GM12878 (cell line): ENCODE measurements around the gene MAP3K7. TPM values are rescaled to one million over a fixed set of nuclear protein-coding genes. Genes with fewer than 3 reads are reported as not detected.

Experiments used
- BMI1 ChIP-seq: fragments of 450-650 bp; IDR thresholded peaks from 2 replicates; pipeline ENCODE4 v1.6.1; 2016; ENCODE audit warnings: mild to moderate bottlenecking, moderate library complexity, borderline replicate concordance
- CREB1 ChIP-seq: IDR thresholded peaks from 2 replicates; pipeline ENCODE4 v1.6.1; 2012; ENCODE audit warnings: low read depth, mild to moderate bottlenecking, inconsistent platforms
- CREM ChIP-seq: IDR thresholded peaks from 2 replicates; pipeline ENCODE4 v1.6.1; 2014; ENCODE audit warnings: antibody characterized with exemption, low read depth
- EZH2 ChIP-seq: IDR thresholded peaks from 2 replicates; pipeline ENCODE4 v1.6.1; 2012; ENCODE audit warnings: low read depth, mild to moderate bottlenecking, control low read depth, inconsistent platforms, low read length, borderline replicate concordance; ENCODE audit not compliant: control insufficient read depth
- FOXK2 ChIP-seq: fragments of 450-650 bp; IDR thresholded peaks from 2 replicates; pipeline ENCODE4 v1.6.1; 2017; ENCODE audit warnings: mild to moderate bottlenecking, moderate library complexity
- HDAC2 ChIP-seq: fragments of 200-600 bp; sonication (generic); IDR thresholded peaks from 2 replicates; pipeline ENCODE4 v1.6.1; 2017
- JUNB ChIP-seq: IDR thresholded peaks from 2 replicates; pipeline ENCODE4 v1.6.1; 2016; ENCODE audit warnings: antibody characterized with exemption, mild to moderate bottlenecking
- KLF5 ChIP-seq: fragments of 450-650 bp; IDR thresholded peaks from 2 replicates; pipeline ENCODE4 v1.6.1; 2014; ENCODE audit warnings: mild to moderate bottlenecking; ENCODE audit not compliant: partially characterized antibody
- LARP7 ChIP-seq: fragments of 450-650 bp; IDR thresholded peaks from 2 replicates; pipeline ENCODE4 v1.6.1; 2017; ENCODE audit warnings: mild to moderate bottlenecking
- MXI1 ChIP-seq: fragments of 150-350 bp; IDR thresholded peaks from 2 replicates; pipeline ENCODE4 v1.6.1; 2011; ENCODE audit warnings: low read depth, mild to moderate bottlenecking, inconsistent platforms, low read length, improper control_type of control experiment
- MYC ChIP-seq: IDR thresholded peaks from 2 replicates; pipeline ENCODE4 v1.6.1; 2011; ENCODE audit warnings: mild to moderate bottlenecking, low read length, moderate library complexity, inconsistent platforms; ENCODE audit not compliant: insufficient read depth, insufficient replicate concordance, insufficient read length, severe bottlenecking
- NFYA ChIP-seq: IDR thresholded peaks from 2 replicates; pipeline ENCODE4 v1.6.1; 2011; ENCODE audit warnings: low read depth, mild to moderate bottlenecking, low read length, improper control_type of control experiment, borderline replicate concordance
- POLR2A ChIP-seq: IDR thresholded peaks from 2 replicates; pipeline ENCODE4 v1.6.1; 2011; ENCODE audit warnings: low read depth, mild to moderate bottlenecking, low read length
- POU2F2 ChIP-seq: IDR thresholded peaks from 3 replicates; pipeline ENCODE4 v1.6.1; 2011; ENCODE audit warnings: low read depth, mild to moderate bottlenecking, low read length, borderline replicate concordance
- RAD21 ChIP-seq: IDR thresholded peaks from 2 replicates; pipeline ENCODE4 v1.6.1; 2011; ENCODE audit warnings: mild to moderate bottlenecking, low read depth, low read length, moderate library complexity; ENCODE audit not compliant: insufficient read depth
- RUNX3 ChIP-seq: IDR thresholded peaks from 2 replicates; pipeline ENCODE4 v1.6.1; 2012; ENCODE audit warnings: low read length, inconsistent platforms
- SMAD5 ChIP-seq: IDR thresholded peaks from 2 replicates; pipeline ENCODE4 v1.6.1; 2016; ENCODE audit warnings: antibody characterized with exemption, low read depth
- SMARCA5 ChIP-seq: fragments of 450-650 bp; IDR thresholded peaks from 2 replicates; pipeline ENCODE4 v1.6.1; 2017; ENCODE audit warnings: mild to moderate bottlenecking
- SREBF2 ChIP-seq: IDR thresholded peaks from 2 replicates; pipeline ENCODE4 v1.6.1; 2012; ENCODE audit warnings: mild to moderate bottlenecking, low read length
- STAT1 ChIP-seq: fragments of 450-650 bp; conservative IDR thresholded peaks from 2 replicates; pipeline ENCODE4 v1.6.1; 2014; ENCODE audit warnings: antibody characterized with exemption, mild to moderate bottlenecking
- SUZ12 ChIP-seq: fragments of 200-600 bp; sonication (generic); IDR thresholded peaks from one replicate; pipeline ENCODE4 v1.6.1; 2018; ENCODE audit warnings: antibody characterized with exemption, mild to moderate bottlenecking; ENCODE audit not compliant: unreplicated experiment
- TCF7 ChIP-seq: IDR thresholded peaks from 2 replicates; pipeline ENCODE4 v1.6.1; 2014; ENCODE audit warnings: antibody characterized with exemption, borderline replicate concordance
- ZBED1 ChIP-seq: IDR thresholded peaks from 2 replicates; pipeline ENCODE4 v1.6.1; 2016; ENCODE audit warnings: borderline replicate concordance
- ZBTB11 ChIP-seq: fragments of 450-650 bp; formaldehyde crosslinking; IDR thresholded peaks from 2 replicates; pipeline ENCODE4 v1.5.0; 2022; ENCODE audit warnings: mild to moderate bottlenecking, missing genetic modification characterization
- polyA plus RNA-seq, 11 experiments: library from polyadenylated mRNA; depleted of rRNA in 4 of 11; unstranded in 6 of 11; stranded (reverse) in 5 of 11; fragments of >200 nt; fragmentation: Nextera tagmentation in 4 of 11; fragmentation: Illumina TruSeq in 1 of 11; extraction: Ambion mirVana in 4 of 11; extraction: Trizol in 1 of 11; gene quantifications; 1 replicate in 1 of 11; 2 replicates in 10 of 11; pipeline versions ENCODE4 v1.2.1 to v1.2.3, GENCODE V29; 2011 to 2016; ENCODE audit warnings: inconsistent platforms in 2 of 11, missing spikeins in 2 of 11, low read depth in 1 of 11
- total RNA-seq, 4 experiments: library from RNA; depleted of rRNA in 3 of 4; stranded (reverse); fragments of >200 nt in 3 of 4; fragmentation: Illumina TruSeq in 1 of 4; extraction: Trizol in 1 of 4; gene quantifications; 2 replicates each; pipeline versions ENCODE4 v1.2.1 to v1.2.3, GENCODE V29; 2013 to 2021
- TF ChIP-seq, protein P1 (sequence below): fragments of 450-650 bp; IDR thresholded peaks from 2 replicates; pipeline ENCODE4 v1.6.1; 2014; ENCODE audit warnings: mild to moderate bottlenecking
- TF ChIP-seq, protein P2 (sequence below): fragments of 150-350 bp; IDR thresholded peaks from 2 replicates; pipeline ENCODE4 v1.6.1; 2014; ENCODE audit warnings: mild to moderate bottlenecking, low read depth, low read length

MAP3K7 gene
- total and polyA plus RNA-seq, 10 of the 15 experiments (the other 5 are each of a cell fraction or from before 2014, with no cell fraction given), result 7.0 to 42.6 (median 22.0) TPM

DNA sequence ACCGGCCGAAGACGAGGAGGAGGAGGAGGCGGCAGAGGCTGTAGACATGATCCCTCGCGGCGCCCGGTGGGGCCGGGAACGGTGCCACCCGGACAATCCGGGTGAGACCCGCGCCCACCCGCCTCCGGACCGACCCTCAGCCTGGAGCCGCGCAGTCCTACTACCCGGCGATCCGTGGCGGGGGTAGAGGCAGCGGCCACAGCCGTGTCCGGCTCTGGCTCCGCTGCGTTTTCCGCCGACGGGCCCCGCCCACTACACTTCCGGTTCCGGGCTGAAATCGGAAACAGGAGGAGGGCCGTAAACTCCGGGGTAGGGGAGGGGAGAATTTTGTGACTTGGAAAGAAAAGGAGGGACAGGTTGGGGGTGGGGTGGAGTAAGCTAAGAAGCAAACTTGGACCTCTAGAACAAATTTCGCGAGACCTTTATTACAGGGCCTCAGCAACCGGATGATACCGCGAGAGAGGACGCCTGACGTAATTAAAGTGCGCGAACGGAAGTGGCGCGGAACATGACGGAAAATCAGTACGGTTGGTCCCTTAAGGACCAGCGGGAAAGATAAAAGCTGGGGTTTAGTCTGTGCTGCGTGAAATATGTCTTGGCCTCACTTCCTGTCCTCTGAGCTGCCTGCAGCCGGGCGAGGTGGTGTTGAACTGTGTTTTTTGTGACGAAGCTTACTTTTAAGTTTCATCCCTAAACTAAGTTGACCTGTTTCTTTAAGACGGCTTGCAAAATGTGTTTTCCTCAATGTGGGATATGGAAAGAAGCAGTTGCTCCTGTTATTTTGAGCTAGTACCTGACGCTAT is at the start of gene MAP3K7 (continued):
- no peak for TF ChIP-seq NFYA
- peak; percentile 100 for TF ChIP-seq CREM
- TF ChIP-seq LARP7, result peak; percentile 81; the same call in 1 of the 2 replicates
- TF ChIP-seq, protein P1, sequence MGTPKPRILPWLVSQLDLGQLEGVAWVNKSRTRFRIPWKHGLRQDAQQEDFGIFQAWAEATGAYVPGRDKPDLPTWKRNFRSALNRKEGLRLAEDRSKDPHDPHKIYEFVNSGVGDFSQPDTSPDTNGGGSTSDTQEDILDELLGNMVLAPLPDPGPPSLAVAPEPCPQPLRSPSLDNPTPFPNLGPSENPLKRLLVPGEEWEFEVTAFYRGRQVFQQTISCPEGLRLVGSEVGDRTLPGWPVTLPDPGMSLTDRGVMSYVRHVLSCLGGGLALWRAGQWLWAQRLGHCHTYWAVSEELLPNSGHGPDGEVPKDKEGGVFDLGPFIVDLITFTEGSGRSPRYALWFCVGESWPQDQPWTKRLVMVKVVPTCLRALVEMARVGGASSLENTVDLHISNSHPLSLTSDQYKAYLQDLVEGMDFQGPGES, result no peak
- no peak for TF ChIP-seq STAT1
- no peak for TF ChIP-seq SUZ12
- no peak for TF ChIP-seq ZBTB11
- peak; percentile 99 for TF ChIP-seq MXI1
- TF ChIP-seq HDAC2, result peak; percentile 80; the same call in 1 of the 2 replicates
- TF ChIP-seq, protein P2, sequence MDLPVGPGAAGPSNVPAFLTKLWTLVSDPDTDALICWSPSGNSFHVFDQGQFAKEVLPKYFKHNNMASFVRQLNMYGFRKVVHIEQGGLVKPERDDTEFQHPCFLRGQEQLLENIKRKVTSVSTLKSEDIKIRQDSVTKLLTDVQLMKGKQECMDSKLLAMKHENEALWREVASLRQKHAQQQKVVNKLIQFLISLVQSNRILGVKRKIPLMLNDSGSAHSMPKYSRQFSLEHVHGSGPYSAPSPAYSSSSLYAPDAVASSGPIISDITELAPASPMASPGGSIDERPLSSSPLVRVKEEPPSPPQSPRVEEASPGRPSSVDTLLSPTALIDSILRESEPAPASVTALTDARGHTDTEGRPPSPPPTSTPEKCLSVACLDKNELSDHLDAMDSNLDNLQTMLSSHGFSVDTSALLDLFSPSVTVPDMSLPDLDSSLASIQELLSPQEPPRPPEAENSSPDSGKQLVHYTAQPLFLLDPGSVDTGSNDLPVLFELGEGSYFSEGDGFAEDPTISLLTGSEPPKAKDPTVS, result 0 out of 2 replicates have a peak, but pooled peaks have one; percentile 29
- peak; percentile 69 for TF ChIP-seq KLF5
- TF ChIP-seq FOXK2, result no peak
- peak; percentile 53; the same call in 1 of the 3 replicates for TF ChIP-seq POU2F2
- no peak for TF ChIP-seq EZH2
- TF ChIP-seq SREBF2, result no peak
- TF ChIP-seq BMI1, result no peak
- peak; percentile 96 for TF ChIP-seq POLR2A
- peak; percentile 31; the same call in 1 of the 2 replicates for TF ChIP-seq TCF7
- TF ChIP-seq JUNB, result no peak
- TF ChIP-seq RUNX3, result peak; percentile 69
- TF ChIP-seq MYC, result no peak
- TF ChIP-seq CREB1, result peak; percentile 100
- TF ChIP-seq ZBED1, result 0 out of 2 replicates have a peak, but pooled peaks have one; percentile 35
- 0 out of 2 replicates have a peak, but pooled peaks have one; percentile 47 for TF ChIP-seq SMARCA5
- TF ChIP-seq SMAD5, result peak; percentile 89
- no peak for TF ChIP-seq RAD21
